K562 (cell line): ENCODE data around the gene MAP3K12. TPM values are rescaled to one million over a fixed set of nuclear protein-coding genes. Genes with fewer than 3 reads are reported as not detected.

ENCODE experiments used
- ATF7 ChIP-seq: fragments of 450-650 bp; IDR thresholded peaks from 2 replicates; pipeline ENCODE4 v1.7.1; 2014; ENCODE audit warnings: mild to moderate bottlenecking, moderate library complexity
- CEBPB ChIP-seq: fragments of 450-650 bp; IDR thresholded peaks from 2 replicates; pipeline ENCODE4 v1.6.1; 2016; ENCODE audit warnings: missing genetic modification characterization, missing compliant biosample characterization
- CEBPG ChIP-seq, 3 experiments: fragments of 200-800 bp in 1 of 3; sonication (Bioruptor generic) in 1 of 3; sonication (generic) in 1 of 3; formaldehyde crosslinking in 1 of 3; IDR thresholded peaks in 2 of 3; conservative IDR thresholded peaks in 1 of 3; 2 replicates each; pipeline versions ENCODE4 v1.6.1 to v1.8.0; 2016 to 2022; ENCODE audit warnings: missing compliant biosample characterization in 2 of 3, missing genetic modification characterization in 2 of 3, mild to moderate bottlenecking in 1 of 3, missing genetic modification reagents in 1 of 3
- CTBP1 ChIP-seq: fragments of 450-650 bp; IDR thresholded peaks from 2 replicates; pipeline ENCODE4 v1.6.1; 2016; ENCODE audit warnings: borderline replicate concordance
- DPF2 ChIP-seq: fragments of 450-650 bp; IDR thresholded peaks from 2 replicates; pipeline ENCODE4 v1.6.1; 2016
- E2F6 ChIP-seq, 2 experiments: IDR thresholded peaks; 2 replicates each; pipeline ENCODE4 v1.6.1; 2011; ENCODE audit warnings: borderline replicate concordance in 1 of 2, control low read depth in 1 of 2, low read depth in 1 of 2, low read length in 1 of 2, mild to moderate bottlenecking in 1 of 2, mixed read lengths in 1 of 2, moderate library complexity in 1 of 2; ENCODE audit not compliant: insufficient read depth in 1 of 2, insufficient read length in 1 of 2, poor library complexity in 1 of 2, severe bottlenecking in 1 of 2; ENCODE audit errors: extremely low read depth in 1 of 2
- EP400 ChIP-seq: fragments of 450-650 bp; IDR thresholded peaks from 2 replicates; pipeline ENCODE4 v1.6.1; 2017; ENCODE audit warnings: antibody characterized with exemption, mild to moderate bottlenecking, moderate library complexity
- GTF2A2 ChIP-seq: IDR thresholded peaks from 2 replicates; pipeline ENCODE4 v1.6.1; 2016; ENCODE audit warnings: mild to moderate bottlenecking, missing genetic modification characterization, missing compliant biosample characterization
- PHF21A ChIP-seq: fragments of 450-650 bp; IDR thresholded peaks from 2 replicates; pipeline ENCODE4 v1.6.1; 2017; ENCODE audit warnings: low read depth, borderline replicate concordance
- SMARCA4 ChIP-seq: fragments of 450-650 bp; IDR thresholded peaks from 2 replicates; pipeline ENCODE4 v1.6.1; 2016
- SOX6 ChIP-seq: fragments of 450-650 bp; IDR thresholded peaks from 2 replicates; pipeline ENCODE4 v1.6.1; 2014; ENCODE audit warnings: mild to moderate bottlenecking
- STAT6 ChIP-seq: sonication (generic); formaldehyde crosslinking; IDR thresholded peaks from 2 replicates; pipeline ENCODE4 v1.8.1; 2023; ENCODE audit warnings: mild to moderate bottlenecking, missing genetic modification reagents
- TFE3 ChIP-seq: fragments of 450-650 bp; formaldehyde crosslinking; IDR thresholded peaks from 2 replicates; pipeline ENCODE4 v1.4.0; 2020; ENCODE audit warnings: mild to moderate bottlenecking, mixed read lengths
- TRIM24 ChIP-seq, 2 experiments: fragments of 450-650 bp; IDR thresholded peaks; 2 replicates each; pipeline ENCODE4 v1.6.1; 2016
- ZNF3 ChIP-seq: fragments of 250-450 bp; sonication (Bioruptor Pico); IDR thresholded peaks from 2 replicates; pipeline ENCODE4 v1.5.0; 2021; ENCODE audit warnings: mild to moderate bottlenecking, moderate library complexity
- ZNF589 ChIP-seq: fragments of 200-800 bp; sonication (Bioruptor generic); IDR thresholded peaks from 2 replicates; pipeline ENCODE4 v1.6.1; 2016; ENCODE audit warnings: low read depth, missing genetic modification characterization, missing compliant biosample characterization
- polyA plus RNA-seq, 8 experiments: library from polyadenylated mRNA; depleted of rRNA in 4 of 8; stranded (reverse) in 5 of 8; unstranded in 3 of 8; fragments of >200 nt; fragmentation: Nextera tagmentation in 2 of 8; fragmentation: Illumina TruSeq in 1 of 8; extraction: Ambion mirVana in 2 of 8; extraction: Trizol in 1 of 8; gene quantifications; 2 replicates each; pipeline versions ENCODE4 v1.2.1 to v1.2.3, GENCODE V29; 2011 to 2014; ENCODE audit warnings: inconsistent platforms in 1 of 8, missing spikeins in 1 of 8
- total RNA-seq, 7 experiments: library from RNA; depleted of rRNA in 6 of 7; stranded (reverse); fragments of >200 nt in 6 of 7; fragmentation: Illumina TruSeq in 2 of 7; extraction: Trizol in 2 of 7; gene quantifications; 2 replicates each; pipeline versions ENCODE4 v1.2.1 to v1.2.3, GENCODE V29; 2011 to 2021; ENCODE audit warnings: low replicate concordance in 1 of 7
- TF ChIP-seq, protein P1 (sequence below): sonication (generic); formaldehyde crosslinking; IDR thresholded peaks from 2 replicates; pipeline ENCODE4 v1.8.0; 2022; ENCODE audit warnings: mild to moderate bottlenecking, missing genetic modification reagents, borderline replicate concordance
- TF ChIP-seq, protein P2 (sequence below): fragments of 450-650 bp; formaldehyde crosslinking; IDR thresholded peaks from 2 replicates; pipeline ENCODE4 v1.4.0; 2022; ENCODE audit warnings: mild to moderate bottlenecking, moderate library complexity

Gene MAP3K12
- total and polyA plus RNA-seq, 9 of the 15 experiments (the other 6 are each of a cell fraction or from before 2014, with no cell fraction given) = 0.10 to 2.4 (median 1.6) TPM

- TF ChIP-seq ZNF3 (CRISPR knock-in tag) (no peak), CTBP1 (0 out of 2 replicates have a peak, but pooled peaks have one; percentile 18), STAT6 (CRISPR knock-in tag) (no peak), ZNF589 (CRISPR knock-in tag) (peak; percentile 89), SMARCA4 (peak; percentile 42; the same call in 1 of the 2 replicates), DPF2 (peak; percentile 45; the same call in 1 of the 2 replicates), ATF7 (peak; percentile 64; the same call in 1 of the 2 replicates), CEBPG (CRISPR knock-in tag; IDR thresholded peaks at IDR 0.05) (peak; percentile 85), CEBPG (tag; conservative IDR thresholded peaks at IDR 0.05 in 1 of 2, IDR thresholded peaks at IDR 0.05 in 1 of 2) (peak; percentile 97 to 98), CEBPB (peak; percentile 93), EP400 (peak; percentile 23; the same call in 1 of the 2 replicates), GTF2A2 (tag) (no peak), E2F6 (IDR thresholded peaks at IDR 0.05; ENCODE audit: borderline replicate concordance in 1 of 2, extremely low read depth in 1 of 2, insufficient read depth in 1 of 2, insufficient read length in 1 of 2, low read depth in 1 of 2, low read length in 1 of 2, poor library complexity in 1 of 2, severe bottlenecking in 1 of 2) (no peak), TFE3 (CRISPR knock-in tag) (no peak), TRIM24 (IDR thresholded peaks at IDR 0.05) (peak in 1 of 2 experiments; percentile 24; a peak in 1 of 4 replicates), PHF21A (no peak), SOX6 (peak; percentile 90)
- TF ChIP-seq, protein P1, sequence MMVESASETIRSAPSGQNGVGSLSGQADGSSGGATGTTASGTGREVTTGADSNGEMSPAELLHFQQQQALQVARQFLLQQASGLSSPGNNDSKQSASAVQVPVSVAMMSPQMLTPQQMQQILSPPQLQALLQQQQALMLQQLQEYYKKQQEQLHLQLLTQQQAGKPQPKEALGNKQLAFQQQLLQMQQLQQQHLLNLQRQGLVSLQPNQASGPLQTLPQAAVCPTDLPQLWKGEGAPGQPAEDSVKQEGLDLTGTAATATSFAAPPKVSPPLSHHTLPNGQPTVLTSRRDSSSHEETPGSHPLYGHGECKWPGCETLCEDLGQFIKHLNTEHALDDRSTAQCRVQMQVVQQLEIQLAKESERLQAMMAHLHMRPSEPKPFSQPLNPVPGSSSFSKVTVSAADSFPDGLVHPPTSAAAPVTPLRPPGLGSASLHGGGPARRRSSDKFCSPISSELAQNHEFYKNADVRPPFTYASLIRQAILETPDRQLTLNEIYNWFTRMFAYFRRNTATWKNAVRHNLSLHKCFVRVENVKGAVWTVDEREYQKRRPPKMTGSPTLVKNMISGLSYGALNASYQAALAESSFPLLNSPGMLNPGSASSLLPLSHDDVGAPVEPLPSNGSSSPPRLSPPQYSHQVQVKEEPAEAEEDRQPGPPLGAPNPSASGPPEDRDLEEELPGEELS = no peak
- TF ChIP-seq, protein P2, sequence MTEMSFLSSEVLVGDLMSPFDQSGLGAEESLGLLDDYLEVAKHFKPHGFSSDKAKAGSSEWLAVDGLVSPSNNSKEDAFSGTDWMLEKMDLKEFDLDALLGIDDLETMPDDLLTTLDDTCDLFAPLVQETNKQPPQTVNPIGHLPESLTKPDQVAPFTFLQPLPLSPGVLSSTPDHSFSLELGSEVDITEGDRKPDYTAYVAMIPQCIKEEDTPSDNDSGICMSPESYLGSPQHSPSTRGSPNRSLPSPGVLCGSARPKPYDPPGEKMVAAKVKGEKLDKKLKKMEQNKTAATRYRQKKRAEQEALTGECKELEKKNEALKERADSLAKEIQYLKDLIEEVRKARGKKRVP (CRISPR knock-in tag) = peak; percentile 79; the same call in 1 of the 2 replicates
These were observed 39.0 kb upstream of the MAP3K12 start (continued) for GRCh38 chr12:53538209-53538689.
